HG02884 (cell line): ENCODE results near the gene VPS51.
A peak's percentile ranks its signal among the peaks of the same experiment; 100 is the strongest.
"Not testable (repeated sequence)": the region's sequence is repeated elsewhere in the genome, so short reads cannot be mapped to it uniquely, and the experiment has no call there.

Source experiments
- ATAC-seq: cut with Tn5 transposase; IDR thresholded peaks from one replicate; pipeline ENCODE4 v1.9.1; 2021; ENCODE audit warnings: mild to moderate bottlenecking, moderate library complexity; ENCODE audit not compliant: unreplicated experiment

Gene VPS51

GRCh38 chr11:65118097-65118837 lies 22.3 kb downstream of the VPS51 start:
- no peak for ATAC-seq

GRCh38 chr11:65118891-65119669 lies 23.1 kb downstream of the VPS51 start:
- not testable (repeated sequence) for ATAC-seq

GRCh38 chr11:65119670-65119995 lies 23.6 kb downstream of the VPS51 start:
- no peak for ATAC-seq

GRCh38 chr11:65120831-65121230 lies 24.8 kb downstream of the VPS51 start:
- no peak for ATAC-seq

GRCh38 chr11:65121447-65121864 lies 25.4 kb downstream of the VPS51 start:
- ATAC-seq = no peak

GRCh38 chr11:65121865-65122696 lies 26.1 kb downstream of the VPS51 start, which contains the start of the genes FAU and MRPL49:
FAU (minus strand) TSS chr11:65122134; CDS start chr11:65121813, 321 bp downstream.
MRPL49 (plus strand) TSS chr11:65122321; CDS start chr11:65122347, 26 bp downstream.
- ATAC-seq = peak; percentile 58

GRCh38 chr11:65124480-65125196 lies 28.6 kb downstream of the VPS51 start:
- no peak for ATAC-seq

- ATAC-seq = no peak
Observed at GRCh38 chr11:65125197-65126056, 29.4 kb downstream of the VPS51 start.

GRCh38 chr11:65126624-65127274 lies 30.7 kb downstream of the VPS51 start:
- ATAC-seq = no peak

- ATAC-seq = no peak
Observed at GRCh38 chr11:65127473-65128181, 31.6 kb downstream of the VPS51 start.

- no peak for ATAC-seq
Observed at GRCh38 chr11:65128182-65129145, 32.5 kb downstream of the VPS51 start.

GRCh38 chr11:65129649-65130441 lies 33.8 kb downstream of the VPS51 start:
- no peak for ATAC-seq

GRCh38 chr11:65130631-65131416 lies 34.8 kb downstream of the VPS51 start:
- ATAC-seq = no peak

- ATAC-seq = no peak
Observed at GRCh38 chr11:65131417-65131776, 35.4 kb downstream of the VPS51 start.

- ATAC-seq = no peak
Observed at GRCh38 chr11:65131895-65132237, 35.9 kb downstream of the VPS51 start.
